GM21447 (cell line): ENCODE results near the gene C20orf141.
"Not testable (repeated sequence)": the region's sequence is repeated elsewhere in the genome, so short reads cannot be mapped to it uniquely, and the experiment has no call there.

ENCODE experiments used
- ATAC-seq: cut with Tn5 transposase; IDR thresholded peaks from one replicate; pipeline ENCODE4 v1.9.1; 2021; ENCODE audit not compliant: unreplicated experiment

The C20orf141 gene

DNA sequence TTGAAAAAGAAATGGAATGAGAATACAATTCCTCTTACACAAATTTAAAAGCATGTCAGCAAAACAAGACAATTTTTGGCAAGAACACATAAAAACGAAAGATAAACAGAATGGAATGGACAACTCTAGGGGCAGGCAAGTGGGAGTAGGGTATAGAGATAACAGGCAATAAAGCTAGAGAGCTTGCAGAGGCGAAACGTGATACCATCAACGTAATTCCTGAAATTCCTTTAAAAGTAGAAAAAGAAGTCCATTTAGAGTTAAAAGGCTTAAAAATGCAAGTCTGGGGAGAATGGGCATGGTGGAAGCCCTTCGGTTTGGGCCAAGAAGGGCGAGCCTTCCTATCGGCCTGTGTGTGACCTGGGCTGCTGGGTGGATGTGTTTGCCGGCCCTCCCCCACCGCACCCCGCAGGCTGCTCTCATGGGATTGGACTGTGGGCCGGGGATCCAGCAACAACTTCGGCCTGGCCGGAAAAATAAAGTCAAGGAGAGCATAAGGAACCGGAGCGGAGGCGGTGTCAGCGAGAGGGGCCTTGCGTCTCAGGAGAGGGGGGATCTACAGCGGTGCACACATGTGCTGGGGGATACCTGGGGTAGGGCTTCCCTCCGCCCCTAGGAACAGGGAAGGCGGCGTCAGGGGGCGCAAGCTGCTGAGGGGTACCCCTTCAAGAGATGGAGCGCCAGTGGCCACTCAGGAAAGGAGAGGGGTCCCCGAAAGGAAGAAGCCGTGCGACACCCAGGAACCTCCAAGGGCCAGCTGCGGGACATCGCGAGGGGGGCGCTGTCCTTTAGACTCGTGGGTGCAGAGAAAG is 5.5 kb downstream of the C20orf141 start:
- no peak for ATAC-seq

GRCh38 chr20:2820896-2821869 is 6.4 kb downstream of the C20orf141 start:
- no peak for ATAC-seq

DNA sequence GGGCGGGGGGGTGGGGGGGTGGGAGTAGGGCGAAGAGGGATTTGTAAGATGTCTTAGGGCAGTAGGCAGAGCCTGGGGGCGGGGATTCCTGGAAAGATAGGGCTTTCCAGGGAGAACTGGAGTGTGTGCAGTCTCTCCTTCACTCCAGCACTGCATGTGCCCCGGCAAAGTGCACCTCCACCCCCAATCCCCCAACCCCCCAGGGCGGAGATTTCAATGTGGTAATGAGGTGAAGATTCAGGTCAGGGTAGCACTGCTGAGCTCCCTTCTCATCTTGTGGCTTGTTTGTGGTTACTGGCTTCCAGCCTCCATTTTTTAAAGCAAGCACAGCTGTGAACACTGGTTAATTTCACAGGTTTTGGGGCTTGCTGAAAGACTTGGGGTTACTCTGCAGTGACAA is 7.3 kb downstream of the C20orf141 start:
- no peak for ATAC-seq

- no peak for ATAC-seq
Measured at GRCh38 chr20:2825761-2826160, 11.0 kb downstream of the C20orf141 start.

- no peak for ATAC-seq
Measured at GRCh38 chr20:2826655-2827054, 11.9 kb downstream of the C20orf141 start.

GRCh38 chr20:2829376-2829775 is 14.6 kb downstream of the C20orf141 start:
- no peak for ATAC-seq

GRCh38 chr20:2831206-2831605 is 16.4 kb downstream of the C20orf141 start:
- not testable (repeated sequence) for ATAC-seq

DNA sequence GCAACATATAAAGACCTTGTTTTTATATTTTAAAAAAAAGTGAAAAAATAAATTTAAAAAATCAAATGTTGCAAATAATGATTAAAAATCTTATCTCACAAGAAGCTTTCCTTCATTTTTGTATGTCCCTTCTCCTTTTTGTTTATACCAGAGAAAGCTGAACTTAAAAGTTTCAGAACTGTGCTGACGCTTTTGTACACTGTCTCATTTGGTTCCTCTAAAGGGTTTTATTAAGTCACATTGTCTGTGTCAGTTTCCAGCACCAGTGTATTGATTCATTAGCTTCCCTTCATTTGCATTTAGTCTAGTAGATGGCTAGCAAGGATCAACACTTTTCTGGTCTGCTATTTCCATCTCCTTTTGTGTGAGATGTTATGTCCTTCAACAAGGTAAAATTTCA is 19.0 kb downstream of the C20orf141 start:
- ATAC-seq, result no peak

DNA sequence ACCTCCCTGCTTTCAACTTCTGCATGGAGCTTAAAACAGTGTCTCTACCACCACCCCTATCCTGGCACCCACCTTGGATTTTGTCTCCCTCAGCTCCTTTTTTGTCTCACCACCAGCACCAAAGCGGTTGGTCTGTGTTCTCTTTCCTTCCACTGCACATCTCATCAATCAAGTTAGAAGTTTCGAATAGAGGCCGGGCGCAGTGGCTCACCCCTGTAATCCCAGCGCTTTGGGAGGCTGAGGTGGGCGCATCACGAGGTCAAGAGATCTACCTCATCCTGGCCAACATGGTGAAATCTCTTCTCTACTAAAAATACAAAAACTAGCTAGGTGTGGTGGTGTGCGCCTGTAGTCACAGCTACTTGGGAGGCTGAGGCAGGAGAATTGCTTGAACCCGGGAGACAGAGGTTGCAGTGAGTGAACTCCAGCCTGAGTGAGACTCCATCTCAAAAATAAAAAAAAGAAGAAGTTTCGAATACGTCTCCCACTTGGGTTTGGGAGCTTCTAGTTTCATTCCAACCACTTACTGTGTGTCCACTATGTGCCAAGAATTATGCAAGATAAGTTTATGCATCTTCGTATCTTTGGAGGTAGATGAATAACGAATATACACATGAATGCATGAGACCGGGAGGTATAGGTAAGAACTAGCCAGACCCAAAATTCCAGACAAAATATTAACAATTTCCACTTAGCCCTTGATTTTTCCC is 19.8 kb downstream of the C20orf141 start:
- ATAC-seq, result no peak

DNA sequence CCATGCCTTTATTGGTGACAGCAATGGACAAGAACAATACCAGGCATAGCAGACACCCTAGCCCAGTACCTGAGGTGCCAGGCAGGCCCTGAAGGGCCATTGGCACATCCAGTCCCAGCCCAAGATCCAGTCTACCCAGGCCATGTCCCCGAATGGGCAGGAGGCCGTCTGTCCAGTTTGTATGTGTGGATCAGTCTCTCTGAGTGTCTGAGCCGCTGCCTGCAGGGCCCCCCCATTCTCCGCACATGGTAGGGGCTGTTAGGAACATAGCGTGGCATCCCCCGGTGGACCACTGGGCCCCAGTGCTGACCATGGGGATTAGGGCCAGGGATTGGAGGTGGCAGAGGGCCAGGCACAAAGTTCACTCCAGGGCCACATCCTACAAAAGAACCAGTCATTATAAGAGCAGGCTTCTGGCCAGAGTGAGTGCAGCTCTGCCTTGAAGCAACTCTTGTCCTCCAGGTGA is 20.6 kb downstream of the C20orf141 start:
- ATAC-seq, result no peak

GRCh38 chr20:2836035-2836434 is 21.2 kb downstream of the C20orf141 start:
- no peak for ATAC-seq

GRCh38 chr20:2837221-2837960 is 22.6 kb downstream of the C20orf141 start:
- ATAC-seq, result no peak

DNA sequence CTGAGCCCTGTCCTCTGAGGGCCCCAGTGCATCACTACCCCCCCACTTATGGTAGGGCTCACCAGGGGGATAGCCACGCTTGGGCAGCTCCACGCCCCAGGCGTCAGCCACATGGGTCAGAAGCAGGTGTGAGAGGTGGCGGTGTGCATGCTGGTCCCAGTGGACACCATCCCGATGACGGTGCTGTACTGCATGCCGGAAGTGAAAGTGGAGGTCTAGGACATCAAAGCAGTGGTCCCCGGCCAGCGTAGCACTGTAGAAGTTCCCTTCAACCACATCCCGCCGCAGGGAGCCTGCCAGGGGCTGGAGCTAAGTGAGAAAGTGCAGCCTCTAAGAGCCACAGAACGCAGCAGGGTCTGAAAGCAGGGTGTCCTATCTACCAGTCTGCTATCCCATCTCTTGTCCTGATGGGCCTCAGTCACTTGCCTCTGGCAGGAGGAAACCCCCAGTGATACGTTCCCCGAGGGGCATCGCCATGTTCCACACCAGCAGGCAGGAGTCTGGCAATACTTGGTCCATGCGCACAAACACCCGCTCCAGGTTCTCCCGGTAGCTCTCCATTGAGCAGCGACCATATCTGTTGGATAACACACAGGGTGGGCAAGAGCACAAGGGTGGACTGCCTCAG is 23.5 kb downstream of the C20orf141 start:
- ATAC-seq, result no peak

- no peak for ATAC-seq
Measured at GRCh38 chr20:2838847-2839671, 24.3 kb downstream of the C20orf141 start.

DNA sequence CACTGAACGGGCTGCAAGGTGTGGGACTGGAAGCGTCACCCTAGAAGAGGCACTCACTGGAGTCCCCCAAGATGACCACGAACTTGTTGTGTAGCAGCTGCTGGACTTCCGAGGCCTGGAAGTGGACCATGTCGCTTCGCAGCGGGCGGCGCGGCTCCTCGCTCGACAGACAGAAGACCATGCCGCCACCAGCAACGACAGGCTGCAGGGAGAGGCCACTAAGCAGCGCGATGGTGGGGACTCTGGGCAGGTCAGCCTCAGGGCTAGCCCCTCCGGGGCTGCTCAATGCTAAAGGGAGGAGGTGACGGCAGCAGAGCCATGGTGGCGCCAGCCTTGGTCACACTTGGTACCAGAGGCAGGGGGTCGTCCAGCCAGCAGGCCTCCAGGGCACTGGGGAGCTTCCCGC is 24.9 kb downstream of the C20orf141 start:
- ATAC-seq, result no peak

- peak; percentile 93 for ATAC-seq
Measured at GRCh38 chr20:2840138-2840966, 25.6 kb downstream of the C20orf141 start, which contains the start of the genes PCED1A and VPS16. Gene PCED1A (minus strand): TSS chr20:2840655. CDS start chr20:2839912, 743 bp downstream. Gene VPS16 (plus strand): TSS chr20:2840745. CDS start chr20:2840775, 30 bp downstream.

- ATAC-seq, result peak; percentile 45
Measured at GRCh38 chr20:2840967-2841531, 26.3 kb downstream of the C20orf141 start.

DNA sequence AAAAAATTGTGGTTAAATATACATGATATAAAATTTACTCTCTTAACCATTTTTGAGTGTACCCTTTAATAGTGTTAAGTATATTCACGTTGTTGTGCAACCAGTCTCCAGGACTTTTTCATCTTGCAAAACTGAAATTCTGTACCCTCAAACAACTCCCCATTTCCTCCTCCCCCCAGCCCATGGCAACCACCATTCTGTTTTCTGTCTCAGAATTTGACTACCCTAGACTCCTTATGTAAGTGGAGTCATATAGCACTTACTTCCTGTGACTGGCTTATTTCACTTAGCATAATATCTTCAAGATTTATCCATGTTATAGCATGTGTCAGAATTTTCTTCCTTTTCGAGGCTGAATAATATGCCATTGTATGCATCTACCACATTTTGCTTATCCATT is 30.8 kb downstream of the C20orf141 start:
- ATAC-seq, result no peak
